ENCODE measurements around the gene NMNAT1.
A peak's percentile ranks its signal among the peaks of the same experiment; 100 is the strongest.
"Not testable (repeated sequence)": the region's sequence is repeated elsewhere in the genome, so short reads cannot be mapped to it uniquely, and the experiment has no call there.

Gene NMNAT1

DNA sequence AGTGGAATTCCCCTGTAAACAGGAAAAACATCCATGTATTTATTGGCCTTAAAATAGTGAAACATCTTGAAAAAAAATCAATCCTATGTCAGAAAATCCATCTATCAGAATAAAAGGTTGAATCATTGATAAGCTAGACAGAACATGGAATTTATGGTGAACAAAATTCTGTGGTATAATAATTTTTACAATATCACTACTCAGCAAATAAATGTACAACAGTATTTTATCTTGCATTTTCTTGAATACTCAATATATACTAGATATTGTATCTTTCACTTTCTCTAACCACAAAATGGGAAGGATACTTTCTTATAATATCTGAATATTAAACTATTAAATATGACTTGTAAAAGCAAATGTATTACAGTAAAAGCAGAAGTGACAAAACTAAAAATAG lies 83.8 kb downstream of the NMNAT1 start:
- no peak overlapping the region for H3K4me3 ChIP-seq (replicated peaks; ENCODE audit: low read depth, low read length)
- TF ChIP-seq, protein P1, sequence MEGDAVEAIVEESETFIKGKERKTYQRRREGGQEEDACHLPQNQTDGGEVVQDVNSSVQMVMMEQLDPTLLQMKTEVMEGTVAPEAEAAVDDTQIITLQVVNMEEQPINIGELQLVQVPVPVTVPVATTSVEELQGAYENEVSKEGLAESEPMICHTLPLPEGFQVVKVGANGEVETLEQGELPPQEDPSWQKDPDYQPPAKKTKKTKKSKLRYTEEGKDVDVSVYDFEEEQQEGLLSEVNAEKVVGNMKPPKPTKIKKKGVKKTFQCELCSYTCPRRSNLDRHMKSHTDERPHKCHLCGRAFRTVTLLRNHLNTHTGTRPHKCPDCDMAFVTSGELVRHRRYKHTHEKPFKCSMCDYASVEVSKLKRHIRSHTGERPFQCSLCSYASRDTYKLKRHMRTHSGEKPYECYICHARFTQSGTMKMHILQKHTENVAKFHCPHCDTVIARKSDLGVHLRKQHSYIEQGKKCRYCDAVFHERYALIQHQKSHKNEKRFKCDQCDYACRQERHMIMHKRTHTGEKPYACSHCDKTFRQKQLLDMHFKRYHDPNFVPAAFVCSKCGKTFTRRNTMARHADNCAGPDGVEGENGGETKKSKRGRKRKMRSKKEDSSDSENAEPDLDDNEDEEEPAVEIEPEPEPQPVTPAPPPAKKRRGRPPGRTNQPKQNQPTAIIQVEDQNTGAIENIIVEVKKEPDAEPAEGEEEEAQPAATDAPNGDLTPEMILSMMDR (IDR thresholded peaks at IDR 0.05; ENCODE audit: low read depth, low read length, missing control alignments) = no peak
- no peak for DNase-seq (ENCODE audit: extremely low read depth, low read depth)

DNA sequence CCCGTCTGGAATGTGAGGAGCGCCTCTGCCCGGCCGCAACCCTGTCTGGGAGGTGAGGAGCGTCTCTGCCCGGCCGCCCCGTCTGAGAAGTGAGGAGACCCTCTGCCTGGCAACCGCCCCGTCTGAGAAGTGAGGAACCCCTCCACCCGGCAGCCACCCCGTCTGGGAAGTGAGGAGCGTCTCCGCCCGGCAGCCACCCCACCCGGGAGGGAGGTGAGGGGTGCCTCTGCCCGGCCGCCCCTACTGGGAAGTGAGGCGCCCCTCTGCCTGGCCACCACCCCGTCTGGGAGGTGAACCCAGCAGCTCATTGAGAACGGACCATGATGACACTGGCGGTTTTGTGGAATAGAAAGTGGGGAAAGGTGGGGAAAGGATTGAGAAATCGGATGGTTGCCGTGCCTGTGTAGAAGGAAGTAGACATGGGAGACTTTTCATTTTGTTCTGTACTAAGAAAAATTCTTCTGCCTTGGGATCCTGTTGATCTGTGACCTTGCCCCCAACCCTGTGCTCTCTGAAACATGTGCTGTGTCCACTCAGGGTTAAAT lies 85.8 kb downstream of the NMNAT1 start:
- H3K4me3 ChIP-seq (replicated peaks; ENCODE audit: low read depth, low read length); DNase-seq (ENCODE audit: extremely low read depth, low read depth): not testable (repeated sequence)

DNA sequence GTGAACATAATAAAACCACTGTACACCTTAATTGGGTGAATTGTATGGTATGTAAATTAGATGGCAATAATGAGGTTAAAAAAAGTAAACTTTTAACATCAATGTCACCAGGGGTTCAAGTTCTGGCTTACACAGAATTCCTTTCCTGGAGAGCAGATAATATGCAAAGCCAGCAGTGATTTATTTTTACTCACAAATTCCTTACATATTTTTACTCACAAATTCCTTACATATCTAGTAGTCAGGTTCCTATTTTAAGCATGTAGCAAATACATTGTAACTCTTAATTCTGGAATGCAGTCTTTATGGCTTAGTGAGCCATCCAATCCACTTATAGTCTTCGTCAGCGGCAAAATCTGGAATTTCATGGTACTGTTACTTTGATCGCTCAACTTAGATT lies 88.2 kb downstream of the NMNAT1 start:
- DNase-seq (ENCODE audit: extremely low read depth, low read depth) = no peak
- TF ChIP-seq, protein P1 (IDR thresholded peaks at IDR 0.05; ENCODE audit: low read depth, low read length, missing control alignments) = no peak
- H3K4me3 ChIP-seq (replicated peaks; ENCODE audit: low read depth, low read length) = no peak overlapping the region

DNA sequence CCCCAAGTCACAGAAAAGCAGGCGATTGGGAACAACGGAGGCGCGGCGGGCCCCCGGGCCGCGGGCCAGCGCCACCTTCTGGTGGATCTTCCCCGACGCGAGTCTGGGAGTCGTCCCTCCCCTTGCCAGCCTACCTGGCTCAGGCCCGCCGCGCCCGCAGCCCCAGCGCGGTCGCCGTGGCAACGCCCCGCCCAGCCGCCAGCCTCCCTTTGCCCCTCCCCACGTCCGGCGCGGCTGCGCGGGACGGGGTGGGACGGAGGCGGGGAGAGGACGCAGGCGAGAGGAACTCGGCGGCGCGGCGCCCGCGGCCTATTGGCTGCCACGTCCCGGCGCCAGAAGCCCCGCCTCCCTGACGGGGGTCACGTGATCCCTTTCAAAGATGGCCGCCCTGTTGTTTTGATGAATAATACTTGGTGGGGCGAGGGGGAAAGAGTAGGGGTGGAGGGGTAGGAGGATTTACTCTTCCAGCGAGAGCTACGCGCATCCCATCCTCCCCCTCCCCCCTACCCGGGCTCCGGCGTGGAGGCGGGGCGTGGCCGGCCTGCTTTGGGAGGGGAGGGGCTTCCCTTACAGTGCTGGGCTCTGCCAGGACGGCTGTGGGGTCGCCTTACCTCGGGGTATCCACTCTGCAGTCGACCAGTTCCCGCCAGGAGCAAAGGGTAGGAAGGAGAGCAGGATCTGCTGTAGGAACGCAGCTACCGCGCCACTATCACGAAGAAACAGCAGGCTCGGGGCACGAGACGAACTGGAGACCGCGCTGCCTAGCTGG lies 89.5 kb downstream of the NMNAT1 start, which contains the start of gene UBE4B:
UBE4B (plus strand) TSS at position 369 of the 769 bp plus-strand sequence. CDS start 713 bp downstream, outside the sequence.
- peak within 1 kb of the TSS; percentile 97 for H3K4me3 ChIP-seq (replicated peaks; ENCODE audit: low read depth, low read length)
- TF ChIP-seq, protein P1 (IDR thresholded peaks at IDR 0.05; ENCODE audit: low read depth, low read length, missing control alignments) = peak; percentile 76
- peak; percentile 88 for DNase-seq (ENCODE audit: extremely low read depth, low read depth)

DNA sequence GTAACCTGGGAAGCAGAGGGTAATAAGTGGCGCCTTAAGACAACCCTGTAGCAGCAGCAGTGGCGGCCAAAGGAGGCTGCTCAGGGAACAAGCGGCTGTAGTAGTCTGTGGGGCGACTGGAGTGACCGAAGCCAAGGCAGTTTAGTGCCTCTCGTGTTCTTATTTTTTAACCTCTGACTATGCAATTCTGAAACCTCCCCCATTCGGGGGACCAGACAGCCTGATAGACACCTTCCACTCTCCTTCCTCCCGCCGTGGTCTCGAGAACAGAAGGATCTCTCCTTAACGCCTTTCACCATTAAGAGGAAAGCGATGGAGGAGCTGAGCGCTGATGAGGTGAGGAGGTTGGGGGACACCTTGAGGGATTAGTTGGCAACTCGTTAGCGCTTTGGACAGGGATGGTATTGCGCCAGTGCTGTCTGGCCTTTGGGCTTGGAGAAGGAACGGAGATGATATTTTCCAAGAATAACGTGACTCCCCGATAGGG lies 90.1 kb downstream of the NMNAT1 start:
- H3K4me3 ChIP-seq (replicated peaks; ENCODE audit: low read depth, low read length) = peak overlapping the region; percentile 97
- TF ChIP-seq, protein P1 (IDR thresholded peaks at IDR 0.05; ENCODE audit: low read depth, low read length, missing control alignments) = no peak
- DNase-seq (ENCODE audit: extremely low read depth, low read depth) = no peak
